HEK293 (cell line): ENCODE measurements around the gene SRSF1.
A peak's percentile ranks its signal among the peaks of the same experiment; 100 is the strongest.

Source experiments
- EGR2 ChIP-seq: fragments of 450-650 bp; formaldehyde crosslinking; IDR thresholded peaks from 2 replicates; pipeline ENCODE4 v1.5.1; 2016; ENCODE audit warnings: low read depth, missing biosample characterization, missing genetic modification characterization
- GLIS1 ChIP-seq: fragments of 450-650 bp; formaldehyde crosslinking; IDR thresholded peaks from 2 replicates; pipeline ENCODE4 v1.5.1; 2016; ENCODE audit warnings: missing biosample characterization, missing genetic modification characterization
- HIC1 ChIP-seq: fragments of 450-650 bp; formaldehyde crosslinking; IDR thresholded peaks from 2 replicates; pipeline ENCODE4 v1.5.1; 2016; ENCODE audit warnings: missing biosample characterization, missing genetic modification characterization
- KLF10 ChIP-seq: fragments of 450-650 bp; IDR thresholded peaks from 2 replicates; pipeline ENCODE4 v1.5.1; 2018; ENCODE audit warnings: missing biosample characterization, mild to moderate bottlenecking, missing genetic modification characterization
- SCRT2 ChIP-seq: fragments of 450-650 bp; formaldehyde crosslinking; IDR thresholded peaks from 2 replicates; pipeline ENCODE4 v1.5.1; 2016; ENCODE audit warnings: missing biosample characterization, missing genetic modification characterization
- SP2 ChIP-seq: fragments of 450-650 bp; formaldehyde crosslinking; IDR thresholded peaks from 2 replicates; pipeline ENCODE4 v1.5.1; 2016; ENCODE audit warnings: missing biosample characterization, missing genetic modification characterization
- SP7 ChIP-seq: fragments of 450-650 bp; formaldehyde crosslinking; IDR thresholded peaks from 2 replicates; pipeline ENCODE4 v1.5.1; 2016; ENCODE audit warnings: missing biosample characterization, missing genetic modification characterization
- ZBTB17 ChIP-seq: fragments of 450-650 bp; formaldehyde crosslinking; IDR thresholded peaks from 2 replicates; pipeline ENCODE4 v1.5.1; 2016; ENCODE audit warnings: missing biosample characterization, missing genetic modification characterization
- ZBTB21 ChIP-seq: fragments of 450-650 bp; formaldehyde crosslinking; IDR thresholded peaks from 2 replicates; pipeline ENCODE4 v1.5.1; 2017; ENCODE audit warnings: missing biosample characterization, missing genetic modification characterization
- ZBTB49 ChIP-seq: fragments of 450-650 bp; formaldehyde crosslinking; IDR thresholded peaks from 2 replicates; pipeline ENCODE4 v1.5.1; 2016; ENCODE audit warnings: missing biosample characterization, missing genetic modification characterization, low read depth
- ZBTB8A ChIP-seq: fragments of 450-650 bp; formaldehyde crosslinking; IDR thresholded peaks from 2 replicates; pipeline ENCODE4 v1.5.1; 2016; ENCODE audit warnings: missing biosample characterization, missing genetic modification characterization
- ZNF132 ChIP-seq: fragments of 450-650 bp; formaldehyde crosslinking; IDR thresholded peaks from 2 replicates; pipeline ENCODE4 v1.5.1; 2017; ENCODE audit warnings: missing biosample characterization, missing genetic modification characterization, borderline replicate concordance
- ZNF211 ChIP-seq: fragments of 450-650 bp; formaldehyde crosslinking; IDR thresholded peaks from 2 replicates; pipeline ENCODE4 v1.5.1; 2016; ENCODE audit warnings: low read depth, missing biosample characterization, missing genetic modification characterization
- ZNF223 ChIP-seq: fragments of 450-650 bp; formaldehyde crosslinking; IDR thresholded peaks from 2 replicates; pipeline ENCODE4 v1.5.1; 2016; ENCODE audit warnings: missing biosample characterization, missing genetic modification characterization
- ZNF292 ChIP-seq: fragments of 450-650 bp; formaldehyde crosslinking; IDR thresholded peaks from 2 replicates; pipeline ENCODE4 v1.5.1; 2016; ENCODE audit warnings: low read depth, missing biosample characterization, missing genetic modification characterization, borderline replicate concordance
- ZNF366 ChIP-seq: fragments of 450-650 bp; formaldehyde crosslinking; conservative IDR thresholded peaks from 2 replicates; pipeline ENCODE4 v1.5.1; 2016; ENCODE audit warnings: missing biosample characterization, missing genetic modification characterization
- ZNF404 ChIP-seq: fragments of 450-650 bp; formaldehyde crosslinking; IDR thresholded peaks from 2 replicates; pipeline ENCODE4 v1.5.1; 2017; ENCODE audit warnings: missing biosample characterization, missing genetic modification characterization
- ZNF426 ChIP-seq: fragments of 450-650 bp; formaldehyde crosslinking; IDR thresholded peaks from 2 replicates; pipeline ENCODE4 v1.5.1; 2017; ENCODE audit warnings: missing biosample characterization, missing genetic modification characterization, mild to moderate bottlenecking, inconsistent platforms, moderate library complexity
- ZNF449 ChIP-seq: fragments of 450-650 bp; formaldehyde crosslinking; IDR thresholded peaks from 2 replicates; pipeline ENCODE4 v1.5.1; 2017; ENCODE audit warnings: missing biosample characterization, mild to moderate bottlenecking, missing genetic modification characterization, moderate library complexity
- ZNF513 ChIP-seq: fragments of 450-650 bp; IDR thresholded peaks from 2 replicates; pipeline ENCODE4 v1.5.1; 2018; ENCODE audit warnings: missing biosample characterization, missing genetic modification characterization
- ZNF555 ChIP-seq: fragments of 450-650 bp; formaldehyde crosslinking; conservative IDR thresholded peaks from 2 replicates; pipeline ENCODE4 v1.5.1; 2017; ENCODE audit warnings: missing biosample characterization, mild to moderate bottlenecking, missing genetic modification characterization, inconsistent platforms
- ZNF610 ChIP-seq: fragments of 450-650 bp; formaldehyde crosslinking; IDR thresholded peaks from 2 replicates; pipeline ENCODE4 v1.5.1; 2016; ENCODE audit warnings: missing biosample characterization, missing genetic modification characterization, borderline replicate concordance
- ZNF621 ChIP-seq: fragments of 450-650 bp; formaldehyde crosslinking; IDR thresholded peaks from 2 replicates; pipeline ENCODE4 v1.5.1; 2017; ENCODE audit warnings: missing biosample characterization, missing genetic modification characterization
- ZNF707 ChIP-seq: fragments of 450-650 bp; formaldehyde crosslinking; IDR thresholded peaks from 2 replicates; pipeline ENCODE4 v1.5.1; 2016; ENCODE audit warnings: missing biosample characterization, missing genetic modification characterization
- ZNF747 ChIP-seq: fragments of 450-650 bp; formaldehyde crosslinking; IDR thresholded peaks from 2 replicates; pipeline ENCODE4 v1.5.1; 2016; ENCODE audit warnings: missing biosample characterization, missing genetic modification characterization
- ZNF768 ChIP-seq: fragments of 450-650 bp; formaldehyde crosslinking; IDR thresholded peaks from 2 replicates; pipeline ENCODE4 v1.5.1; 2018; ENCODE audit warnings: missing biosample characterization, mild to moderate bottlenecking, missing genetic modification characterization
- ZNF777 ChIP-seq: fragments of 450-650 bp; formaldehyde crosslinking; IDR thresholded peaks from 2 replicates; pipeline ENCODE4 v1.5.1; 2017; ENCODE audit warnings: missing biosample characterization, missing genetic modification characterization, borderline replicate concordance
- ZSCAN23 ChIP-seq: fragments of 450-650 bp; formaldehyde crosslinking; IDR thresholded peaks from 2 replicates; pipeline ENCODE4 v1.5.1; 2016; ENCODE audit warnings: missing biosample characterization, missing genetic modification characterization
- TF ChIP-seq, protein P1 (sequence below): fragments of 450-650 bp; formaldehyde crosslinking; IDR thresholded peaks from 2 replicates; pipeline ENCODE4 v1.5.1; 2016; ENCODE audit warnings: missing biosample characterization, missing genetic modification characterization
- TF ChIP-seq, protein P2 (sequence below): fragments of 450-650 bp; formaldehyde crosslinking; IDR thresholded peaks from 2 replicates; pipeline ENCODE4 v1.5.1; 2017; ENCODE audit warnings: missing biosample characterization, missing genetic modification characterization

Gene SRSF1

DNA sequence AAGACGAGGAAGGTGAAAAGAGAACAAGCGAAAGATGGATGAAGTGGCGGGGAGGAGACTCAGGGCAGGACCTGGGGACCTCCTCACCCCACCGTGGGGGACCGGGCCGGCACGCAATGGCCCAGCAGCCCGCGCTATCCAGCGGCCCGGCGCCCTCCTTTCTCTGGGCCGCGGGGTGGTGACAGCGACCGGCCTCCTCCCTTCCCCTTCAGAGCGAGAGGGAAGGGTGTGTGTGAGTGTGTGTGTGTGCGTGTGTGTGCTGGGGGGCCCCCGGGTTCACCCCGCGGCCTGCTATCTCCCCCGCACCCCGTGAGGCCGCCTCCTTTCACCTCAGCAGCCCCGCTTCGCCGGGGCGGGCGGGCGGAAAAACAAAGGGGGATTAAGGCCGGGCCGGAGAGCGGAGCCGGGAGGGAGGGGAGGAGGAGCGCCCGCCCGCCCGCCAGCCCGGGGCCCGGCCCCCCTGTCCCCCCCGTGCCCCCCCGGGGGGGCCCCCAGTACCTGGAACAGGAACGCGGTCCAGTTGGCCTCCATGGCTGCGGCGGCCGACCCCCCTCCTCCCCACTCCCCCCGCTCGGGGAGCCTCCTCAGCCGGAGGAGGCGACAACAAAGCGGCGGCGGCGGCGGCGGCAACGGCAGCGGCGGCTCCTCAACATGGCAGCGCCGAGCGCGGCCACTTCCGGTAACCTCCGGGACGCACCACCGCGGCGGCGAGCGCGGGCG is 19.3 kb downstream of the SRSF1 start, which contains the start of gene VEZF1 (continued):
- TF ChIP-seq ZBTB49 (tag by site-specific recombination) (no peak), ZNF610 (tag by site-specific recombination) (peak; percentile 79; the same call in 1 of the 2 replicates), GLIS1 (tag by site-specific recombination) (peak; percentile 99), ZNF132 (tag by site-specific recombination) (no peak), ZNF555 (tag by site-specific recombination) (no peak), SP2 (peak; percentile 65), ZNF404 (tag by site-specific recombination) (no peak), ZNF366 (tag by site-specific recombination) (peak; percentile 74), SP7 (tag by site-specific recombination) (peak; percentile 86), KLF10 (peak; percentile 20), SCRT2 (tag by site-specific recombination) (0 out of 2 replicates have a peak, but pooled peaks have one; percentile 21), EGR2 (peak; percentile 57), ZNF449 (tag by site-specific recombination) (no peak), ZNF768 (tag by site-specific recombination) (no peak), HIC1 (no peak), ZNF513 (tag by site-specific recombination) (no peak), ZBTB21 (tag by site-specific recombination) (no peak), ZBTB8A (tag by site-specific recombination) (peak; percentile 80), ZNF211 (tag by site-specific recombination) (no peak), ZBTB17 (no peak; the same call in 1 of the 2 replicates), ZNF621 (tag by site-specific recombination) (no peak), ZNF747 (tag by site-specific recombination) (no peak), ZNF777 (tag by site-specific recombination) (no peak), ZNF292 (tag by site-specific recombination) (no peak), ZSCAN23 (tag by site-specific recombination) (no peak; the same call in 1 of the 2 replicates), ZNF707 (tag by site-specific recombination) (no peak), ZNF223 (tag by site-specific recombination) (peak; percentile 47; the same call in 1 of the 2 replicates), ZNF426 (tag by site-specific recombination) (no peak)
- TF ChIP-seq, protein P1, sequence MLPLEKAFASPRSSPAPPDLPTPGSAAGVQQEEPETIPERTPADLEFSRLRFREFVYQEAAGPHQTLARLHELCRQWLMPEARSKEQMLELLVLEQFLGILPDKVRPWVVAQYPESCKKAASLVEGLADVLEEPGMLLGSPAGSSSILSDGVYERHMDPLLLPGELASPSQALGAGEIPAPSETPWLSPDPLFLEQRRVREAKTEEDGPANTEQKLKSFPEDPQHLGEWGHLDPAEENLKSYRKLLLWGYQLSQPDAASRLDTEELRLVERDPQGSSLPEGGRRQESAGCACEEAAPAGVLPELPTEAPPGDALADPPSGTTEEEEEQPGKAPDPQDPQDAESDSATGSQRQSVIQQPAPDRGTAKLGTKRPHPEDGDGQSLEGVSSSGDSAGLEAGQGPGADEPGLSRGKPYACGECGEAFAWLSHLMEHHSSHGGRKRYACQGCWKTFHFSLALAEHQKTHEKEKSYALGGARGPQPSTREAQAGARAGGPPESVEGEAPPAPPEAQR, result no peak
- TF ChIP-seq, protein P2, sequence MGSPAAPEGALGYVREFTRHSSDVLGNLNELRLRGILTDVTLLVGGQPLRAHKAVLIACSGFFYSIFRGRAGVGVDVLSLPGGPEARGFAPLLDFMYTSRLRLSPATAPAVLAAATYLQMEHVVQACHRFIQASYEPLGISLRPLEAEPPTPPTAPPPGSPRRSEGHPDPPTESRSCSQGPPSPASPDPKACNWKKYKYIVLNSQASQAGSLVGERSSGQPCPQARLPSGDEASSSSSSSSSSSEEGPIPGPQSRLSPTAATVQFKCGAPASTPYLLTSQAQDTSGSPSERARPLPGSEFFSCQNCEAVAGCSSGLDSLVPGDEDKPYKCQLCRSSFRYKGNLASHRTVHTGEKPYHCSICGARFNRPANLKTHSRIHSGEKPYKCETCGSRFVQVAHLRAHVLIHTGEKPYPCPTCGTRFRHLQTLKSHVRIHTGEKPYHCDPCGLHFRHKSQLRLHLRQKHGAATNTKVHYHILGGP (tag by site-specific recombination), result no peak
